Prostate gland (tissue), 2 donors: ENCODE results near the gene RHOT2. TPM values are rescaled to one million over a fixed set of nuclear protein-coding genes. Genes with fewer than 3 reads are reported as not detected.

Source experiments
- DNase-seq: peaks from one replicate; pipeline ENCODE4 v3.0.0-alpha.2; 2019; ENCODE audit warnings: low spot score
- H3K27ac ChIP-seq, 2 donors: fragments of 200-600 bp; sonication (generic); 2 replicates each; pipeline ENCODE4 v1.5.1; 2017 to 2019
- H3K27me3 ChIP-seq: fragments of 200-600 bp; sonication (generic); replicated peaks from 2 replicates; pipeline ENCODE4 v1.5.1; 2019; ENCODE audit not compliant: insufficient read depth
- H3K36me3 ChIP-seq, 2 donors: fragments of 200-600 bp; sonication (generic); 1 replicate in 1 of 2; 2 replicates in 1 of 2; pipeline versions ENCODE4 v1.5.1 to v1.8.1; 2017 to 2019
- H3K4me1 ChIP-seq: fragments of 200-600 bp; sonication (generic); replicated peaks from 2 replicates; pipeline ENCODE4 v1.5.1; 2019
- H3K4me3 ChIP-seq, 2 donors: fragments of 200-600 bp; sonication (generic); 2 replicates each; pipeline ENCODE4 v1.5.1; 2017 to 2019
- H3K9me3 ChIP-seq: fragments of 200-600 bp; sonication (generic); 2 replicates; pipeline ENCODE4 v1.5.1; 2017
- CTCF ChIP-seq, 4 experiments: fragments of 200-600 bp in 2 of 4; fragments of 450-650 bp in 2 of 4; sonication (generic) in 2 of 4; IDR thresholded peaks; 1 replicate in 3 of 4; 2 replicates in 1 of 4; pipeline ENCODE4 v1.5.1; 2016 to 2019; ENCODE audit warnings: antibody characterized with exemption in 4 of 4, mild to moderate bottlenecking in 2 of 4, moderate library complexity in 2 of 4
- POLR2A ChIP-seq: fragments of 450-650 bp; IDR thresholded peaks from one replicate; pipeline ENCODE4 v1.6.1; 2016; ENCODE audit warnings: antibody characterized with exemption, mild to moderate bottlenecking
- POLR2AphosphoS5 ChIP-seq: sonication (generic); formaldehyde crosslinking; IDR thresholded peaks from one replicate; pipeline ENCODE4 v1.6.1; 2017; ENCODE audit warnings: antibody characterized with exemption
- WGBS: methylation state at CpG from one replicate; pipeline ENCODE4 v1.1.5; 2018; 5-methylcytosine and 5-hydroxymethylcytosine counted together
- intact Hi-C: fragments of 100-400 bp; cut with DNase I; formaldehyde crosslinking; loops from one replicate; pipeline ENCODE4 v1.14.2; 2022
- total RNA-seq, 2 donors: library from RNA; depleted of rRNA; stranded (reverse); fragments of >200 nt; gene quantifications; one replicate each; pipeline ENCODE4 v1.1.0, GENCODE V29; 2016

The RHOT2 gene
- total RNA-seq, 2 donors from 2014 or later = 101 to 169 TPM

- 46% methylated on average over 19 of the region's 53 CpGs for WGBS
- Histone ChIP-seq H3K4me1 (peaks cover 9% of the 10 kb centered on the region), H3K4me3 (peak overlapping the region; percentile 49 to 64), H3K36me3 (no peaks in the 10 kb centered on the region), H3K9me3 (no peaks in the 10 kb centered on the region), H3K27ac (peak overlapping the region; percentile 97), H3K27me3 (no peaks in the 10 kb centered on the region)
- DNase-seq = peak; percentile 91
- TF ChIP-seq POLR2AphosphoS5 = no peak
- TF ChIP-seq POLR2A = no peak
- no peak for TF ChIP-seq CTCF (IDR thresholded peaks at IDR 0.05)
- intact Hi-C loops = loop anchor here (2.0 kb wide), 1 partner anchor 49 kb away; no protein-coding TSS in a partner anchor
These were observed 30.6 kb upstream of the RHOT2 start for GRCh38 chr16:637081-638018.

- WGBS = 83% methylated on average over 15 of the region's 15 CpGs
- Histone ChIP-seq H3K4me3 (no peak overlapping the region), H3K27ac (no peak overlapping the region), H3K36me3 (no peaks in the 10 kb centered on the region), H3K4me1 (peaks cover 13% of the 10 kb centered on the region), H3K27me3 (no peaks in the 10 kb centered on the region), H3K9me3 (no peaks in the 10 kb centered on the region)
- intact Hi-C loops = no loop called here
- DNase-seq = no peak
- TF ChIP-seq POLR2A (no peak), POLR2AphosphoS5 (no peak), CTCF (IDR thresholded peaks at IDR 0.05) (no peak)
These were observed 29.8 kb upstream of the RHOT2 start for GRCh38 chr16:638034-638543.

GRCh38 chr16:638836-639235, 29.1 kb upstream of the RHOT2 start:
- H3K27ac ChIP-seq = no peak overlapping the region
- no peak overlapping the region for H3K4me3 ChIP-seq
- DNase-seq = no peak
- H3K36me3 ChIP-seq = no peaks in the 10 kb centered on the region
- TF ChIP-seq CTCF (IDR thresholded peaks at IDR 0.05) (no peak), POLR2A (no peak), POLR2AphosphoS5 (no peak)
- intact Hi-C loops = no loop called here
- H3K9me3 ChIP-seq = no peaks in the 10 kb centered on the region
- peaks cover 15% of the 10 kb centered on the region for H3K4me1 ChIP-seq
- H3K27me3 ChIP-seq = no peaks in the 10 kb centered on the region
- WGBS = 74% methylated on average over 9 of the region's 9 CpGs

- TF ChIP-seq POLR2A = no peak
- no peak for TF ChIP-seq CTCF (IDR thresholded peaks at IDR 0.05)
- TF ChIP-seq POLR2AphosphoS5 = no peak
- Histone ChIP-seq H3K27ac (no peak overlapping the region), H3K9me3 (no peaks in the 10 kb centered on the region), H3K27me3 (no peaks in the 10 kb centered on the region), H3K4me3 (no peak overlapping the region), H3K36me3 (no peaks in the 10 kb centered on the region), H3K4me1 (peaks cover 6% of the 10 kb centered on the region)
- no peak for DNase-seq
- WGBS = 85% methylated on average over 3 of the region's 5 CpGs
- intact Hi-C loops = no loop called here
These were observed 27.3 kb upstream of the RHOT2 start for GRCh38 chr16:640614-641013.
